ENCODE data around the gene EPHB1.

GRCh38 chr3:134752761-134753461, 42.1 kb upstream of the EPHB1 start:
- TF ChIP-seq CTCF (IDR thresholded peaks at IDR 0.05): no peak
- TF ChIP-seq POLR2A (IDR thresholded peaks at IDR 0.05): no peak
